Central memory CD4-positive, alpha-beta T cell (primary cell): ENCODE data around the gene NUTF2.

ENCODE experiments used
- DNase-seq: peaks from one replicate; pipeline ENCODE4 v3.0.0; 2022

NUTF2 gene

DNA sequence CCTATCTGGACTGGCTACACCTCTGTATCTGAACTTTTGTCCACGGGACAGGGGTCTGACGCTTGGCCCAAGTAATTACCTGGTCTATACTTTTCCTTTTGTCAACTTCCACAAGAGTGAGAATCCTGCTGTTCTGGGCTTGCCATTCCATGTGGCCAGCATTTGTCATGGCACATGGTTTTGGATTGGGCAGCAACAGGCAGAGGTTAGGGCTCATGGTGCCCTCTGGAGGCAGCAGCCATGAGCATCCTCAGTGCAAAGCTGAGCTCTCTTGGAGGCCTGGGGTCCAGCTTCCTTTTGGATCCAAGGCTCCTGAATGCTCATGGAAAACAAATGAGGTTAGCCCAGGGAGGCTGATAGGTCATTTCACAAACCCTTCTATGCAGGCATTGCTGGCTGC lies 18.6 kb downstream of the NUTF2 start:
- no peak for DNase-seq

DNA sequence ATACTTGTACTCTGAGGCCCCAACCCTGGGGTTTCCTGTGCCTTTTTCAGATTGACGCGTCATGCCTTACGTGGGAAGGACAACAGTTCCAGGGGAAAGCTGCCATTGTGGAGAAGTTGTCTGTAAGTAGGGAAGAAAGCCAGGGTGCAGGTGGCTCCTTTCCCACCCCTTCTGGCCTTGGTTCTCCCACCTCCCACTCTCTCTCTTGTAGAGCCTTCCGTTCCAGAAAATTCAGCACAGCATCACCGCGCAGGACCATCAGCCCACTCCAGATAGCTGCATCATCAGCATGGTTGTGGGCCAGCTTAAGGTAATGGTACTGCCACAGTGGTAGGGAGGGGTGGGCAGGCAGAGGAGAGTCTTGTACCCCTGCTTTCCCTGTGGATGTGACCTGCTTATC lies 21.6 kb downstream of the NUTF2 start:
- no peak for DNase-seq

DNA sequence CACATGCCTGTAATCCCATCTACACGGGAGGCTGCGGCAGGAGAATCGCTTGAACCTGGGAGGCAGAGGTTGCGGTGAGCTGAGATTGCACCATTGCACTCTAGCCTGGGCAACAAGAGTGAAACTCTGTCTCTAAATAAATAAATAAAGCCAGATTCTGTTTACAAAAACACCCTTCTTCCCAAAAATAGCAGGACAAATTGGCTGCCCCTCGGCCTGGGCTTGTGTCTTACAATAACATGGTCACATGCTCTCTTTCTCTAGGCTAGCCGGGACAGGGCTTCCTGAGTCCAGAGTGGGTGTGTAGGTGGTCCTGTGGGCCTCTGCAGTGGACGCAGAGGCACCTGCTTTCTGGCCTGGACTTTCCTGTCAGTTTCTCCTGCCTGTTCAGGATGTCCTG lies 22.9 kb downstream of the NUTF2 start:
- no peak for DNase-seq

DNA sequence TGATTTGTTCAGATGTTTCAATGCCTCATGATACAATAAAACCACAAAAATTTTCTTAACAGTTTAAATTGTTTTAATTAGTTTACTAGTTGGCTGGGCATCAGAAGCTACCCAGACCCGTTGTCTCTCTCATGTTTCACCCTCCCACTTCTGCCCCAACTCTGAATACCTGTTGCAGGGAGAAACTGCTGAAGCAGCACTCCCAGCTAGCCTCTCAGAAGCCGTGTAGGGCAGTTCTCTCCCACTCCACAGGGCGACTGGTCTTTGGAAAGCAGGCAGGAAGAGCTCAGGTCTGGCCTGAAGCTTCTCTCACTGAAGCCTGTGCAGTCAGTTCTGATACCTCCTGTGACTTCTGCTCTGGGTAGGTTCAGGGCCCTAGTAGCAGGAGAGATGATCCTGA lies 24.5 kb downstream of the NUTF2 start:
- no peak for DNase-seq

DNA sequence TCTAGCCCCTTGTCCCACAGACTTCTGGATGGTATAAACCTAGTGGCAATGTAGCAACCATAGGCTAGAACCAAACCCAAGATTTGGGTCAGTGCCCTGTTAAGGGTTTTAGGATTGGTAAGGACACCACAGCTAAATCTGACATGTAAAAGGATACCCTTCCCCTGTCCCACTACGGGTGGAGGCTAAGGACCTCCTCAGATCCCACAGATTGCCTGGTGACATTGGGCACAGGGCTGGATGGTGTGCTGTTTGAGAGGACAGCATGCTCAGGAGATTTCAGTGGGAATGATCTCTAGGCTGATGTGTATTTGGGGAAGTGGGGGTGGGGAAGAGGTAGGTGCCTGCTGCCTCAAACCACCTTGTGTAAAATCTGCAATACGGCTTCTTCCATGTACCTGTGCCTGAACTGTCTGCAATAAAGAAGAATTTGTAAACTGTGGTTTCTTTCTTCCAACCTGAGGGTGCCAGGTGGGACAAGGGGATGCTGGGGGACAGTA lies 25.4 kb downstream of the NUTF2 start:
- no peak for DNase-seq

DNA sequence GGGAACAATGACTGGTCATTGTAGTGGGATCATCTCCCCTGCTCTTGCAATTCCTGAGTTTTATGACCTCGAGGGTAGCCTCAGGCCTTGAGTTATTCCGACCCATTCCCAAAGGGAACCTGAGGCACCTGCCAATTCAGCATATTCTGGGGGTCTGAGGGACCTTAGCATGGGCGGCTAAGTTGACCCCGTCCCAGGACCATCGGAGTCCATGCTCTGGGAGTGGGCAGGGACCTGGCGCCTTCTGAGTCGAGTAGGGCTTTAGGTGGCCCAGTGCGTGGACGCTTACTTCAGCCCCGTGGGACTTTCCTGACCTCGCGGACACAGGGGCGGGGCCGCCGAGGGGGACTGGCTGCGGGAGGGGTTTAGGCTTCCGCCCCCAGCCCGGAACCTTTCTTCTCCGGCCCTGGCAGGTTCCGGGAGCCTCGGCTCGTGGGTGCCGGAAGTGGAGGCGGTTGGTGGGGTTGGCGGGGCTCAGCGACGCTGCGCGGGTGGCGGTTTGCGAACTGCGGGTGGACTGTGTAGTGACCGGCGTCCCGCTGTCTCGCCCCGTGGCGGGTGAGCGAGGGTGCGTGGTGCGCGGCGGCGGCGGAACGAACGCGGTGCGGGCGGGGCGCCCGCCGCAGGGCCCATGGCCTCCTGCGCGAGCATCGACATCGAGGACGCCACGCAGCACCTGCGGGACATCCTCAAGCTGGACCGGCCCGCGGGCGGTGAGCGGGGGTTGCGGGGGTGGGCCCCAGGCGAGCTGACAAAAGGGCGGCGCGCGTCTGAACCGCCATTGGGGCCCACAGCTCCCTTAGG lies 26.1 kb downstream of the NUTF2 start, which contains the start of gene EDC4:
TSS of gene EDC4 (plus strand) at position 422 of the 804 bp plus-strand sequence. CDS start at position 632, 210 bp downstream.
- DNase-seq = peak; percentile 81

DNA sequence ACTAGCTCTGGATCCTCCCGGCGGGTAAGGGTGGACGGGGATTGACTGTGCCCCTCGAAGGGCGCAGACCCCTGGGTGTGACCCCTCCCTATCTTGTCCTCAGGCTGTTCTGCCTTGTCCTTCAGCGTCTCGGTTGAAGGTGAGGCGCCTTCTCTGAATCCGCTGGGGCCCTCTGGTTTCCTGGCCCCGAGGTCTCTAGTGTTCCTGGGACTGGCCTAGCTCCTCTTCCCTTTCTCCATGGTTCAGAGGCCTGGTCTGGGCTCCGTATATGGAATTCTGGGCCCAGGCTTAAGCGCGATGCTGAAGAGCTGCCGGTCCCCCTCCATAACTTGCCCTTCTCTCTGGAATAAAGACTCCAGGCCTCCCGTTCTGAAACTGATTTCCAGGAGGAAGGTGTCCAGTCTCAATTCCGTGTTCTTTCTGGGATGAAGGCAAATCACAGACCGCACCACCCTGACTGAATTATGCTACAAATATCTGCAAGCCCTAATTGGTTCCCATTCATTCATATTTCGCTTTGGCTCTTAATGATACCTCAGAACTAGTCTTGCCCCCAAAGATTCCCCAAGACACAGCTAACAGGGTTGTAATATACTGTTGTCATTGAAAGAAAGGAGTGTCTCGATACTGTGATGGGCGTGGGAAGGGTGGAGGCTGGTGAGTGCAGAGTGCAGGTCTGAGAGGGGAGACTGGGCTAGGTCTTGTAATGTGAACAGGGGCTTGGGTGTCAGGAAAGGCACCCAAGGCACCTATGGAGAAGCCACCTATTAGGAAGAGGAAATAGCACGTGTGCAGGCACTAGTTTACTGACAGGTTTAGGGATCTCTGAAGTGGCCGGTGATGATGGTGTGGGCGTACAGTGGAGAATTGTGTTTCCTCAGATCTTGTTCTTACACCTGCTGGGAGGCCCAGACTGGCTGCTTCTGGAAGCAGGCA lies 27.0 kb downstream of the NUTF2 start:
- no peak for DNase-seq

DNA sequence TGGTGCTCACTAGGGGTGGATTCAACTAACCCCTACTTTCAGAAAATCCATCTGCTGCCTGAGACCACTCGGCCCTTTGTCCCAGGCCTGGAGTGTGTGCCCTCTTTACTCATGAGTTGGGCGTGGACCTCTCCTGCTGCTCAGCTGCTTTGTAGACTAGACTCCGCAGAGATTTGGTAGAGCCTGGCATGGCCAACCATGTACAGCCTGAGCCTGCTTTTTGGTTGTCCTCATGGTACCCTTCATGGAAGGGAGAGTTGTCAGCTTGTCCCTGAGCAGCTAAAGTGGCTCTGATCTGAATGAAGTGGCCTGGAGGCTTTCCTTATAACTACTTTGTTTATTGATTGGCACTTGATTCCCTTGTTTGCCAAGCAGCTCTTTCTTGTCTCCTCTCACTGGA lies 27.6 kb downstream of the NUTF2 start:
- no peak for DNase-seq

DNA sequence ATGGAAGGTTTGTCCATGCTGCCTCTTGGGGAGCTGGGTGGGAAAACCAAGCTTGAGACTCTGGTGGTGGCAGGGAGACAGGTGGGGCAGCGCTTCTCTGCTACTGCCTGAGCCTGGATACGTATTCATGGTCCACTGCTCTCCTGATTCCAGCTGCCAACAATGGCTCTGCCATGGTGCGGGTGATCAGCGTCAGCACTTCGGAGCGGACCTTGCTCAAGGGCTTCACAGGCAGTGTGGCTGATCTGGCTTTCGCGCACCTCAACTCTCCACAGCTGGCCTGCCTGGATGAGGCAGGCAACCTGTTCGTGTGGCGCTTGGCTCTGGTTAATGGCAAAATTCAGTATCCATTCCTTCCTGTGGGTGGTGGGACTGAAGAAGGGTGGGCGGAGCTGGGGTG lies 30.3 kb downstream of the NUTF2 start:
- DNase-seq = no peak

DNA sequence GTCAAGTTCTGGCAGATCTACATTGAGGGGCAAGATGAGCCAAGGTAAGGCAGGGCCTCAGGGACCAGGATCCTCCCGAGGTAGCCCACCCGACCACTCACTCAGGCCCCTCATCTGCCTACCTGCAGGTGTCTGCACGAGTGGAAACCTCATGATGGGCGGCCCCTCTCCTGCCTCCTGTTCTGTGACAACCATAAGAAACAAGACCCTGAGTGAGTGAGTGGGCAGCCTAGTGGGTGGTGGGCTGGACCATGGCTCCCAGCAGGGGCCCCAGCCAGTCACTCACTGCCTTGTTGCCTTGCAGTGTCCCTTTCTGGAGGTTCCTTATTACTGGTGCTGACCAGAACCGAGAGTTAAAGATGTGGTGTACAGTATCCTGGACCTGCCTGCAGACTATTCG lies 31.5 kb downstream of the NUTF2 start:
- no peak for DNase-seq

DNA sequence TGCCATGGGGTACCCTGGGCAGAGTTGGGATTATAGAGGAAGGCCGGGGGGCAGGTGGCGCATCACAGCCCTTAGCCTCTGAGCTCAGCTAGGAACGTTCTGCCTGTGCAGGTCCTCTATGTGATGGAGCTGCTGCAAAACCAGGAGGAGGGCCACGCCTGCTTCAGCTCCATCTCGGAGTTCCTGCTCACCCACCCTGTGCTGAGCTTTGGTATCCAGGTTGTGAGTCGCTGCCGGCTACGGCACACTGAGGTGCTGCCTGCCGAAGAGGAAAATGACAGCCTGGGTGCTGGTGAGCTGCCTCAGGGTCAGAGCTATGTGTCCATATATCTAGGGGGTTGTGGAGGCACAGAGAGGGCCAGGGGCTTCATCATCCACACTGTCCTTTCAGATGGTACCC lies 32.1 kb downstream of the NUTF2 start:
- DNase-seq = no peak

DNA sequence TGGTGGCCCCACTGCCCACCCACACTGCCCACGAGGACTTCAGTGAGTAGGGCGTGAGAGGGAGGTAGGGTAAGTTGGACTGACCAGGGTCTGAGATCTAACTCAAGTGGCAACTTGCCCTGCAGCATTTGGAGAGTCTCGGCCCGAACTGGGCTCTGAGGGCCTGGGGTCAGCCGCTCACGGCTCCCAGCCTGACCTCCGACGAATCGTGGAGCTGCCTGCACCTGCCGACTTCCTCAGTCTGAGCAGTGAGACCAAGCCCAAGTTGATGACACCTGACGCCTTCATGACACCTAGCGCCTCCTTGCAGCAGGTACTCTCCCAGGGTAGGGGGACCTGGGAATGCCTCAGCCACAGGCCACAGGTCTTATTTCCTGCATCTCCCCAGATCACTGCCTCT lies 32.7 kb downstream of the NUTF2 start:
- DNase-seq = no peak

DNA sequence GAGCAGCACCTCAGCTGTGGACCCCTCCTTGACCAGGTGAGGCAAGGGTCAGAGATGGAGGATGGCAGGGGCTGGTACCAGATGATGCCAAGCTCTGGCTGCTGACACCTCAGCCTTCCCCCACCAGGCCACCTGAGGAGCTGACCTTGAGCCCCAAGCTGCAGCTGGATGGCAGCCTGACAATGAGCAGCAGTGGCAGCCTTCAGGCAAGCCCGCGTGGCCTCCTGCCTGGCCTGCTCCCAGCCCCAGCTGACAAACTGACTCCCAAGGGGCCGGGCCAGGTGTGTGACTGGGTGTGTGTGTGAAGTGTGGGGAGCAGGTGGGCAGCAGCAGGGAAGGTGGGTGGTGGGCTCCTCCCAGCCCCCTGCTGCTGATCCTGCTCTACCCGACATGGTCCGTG lies 33.2 kb downstream of the NUTF2 start:
- no peak for DNase-seq

DNA sequence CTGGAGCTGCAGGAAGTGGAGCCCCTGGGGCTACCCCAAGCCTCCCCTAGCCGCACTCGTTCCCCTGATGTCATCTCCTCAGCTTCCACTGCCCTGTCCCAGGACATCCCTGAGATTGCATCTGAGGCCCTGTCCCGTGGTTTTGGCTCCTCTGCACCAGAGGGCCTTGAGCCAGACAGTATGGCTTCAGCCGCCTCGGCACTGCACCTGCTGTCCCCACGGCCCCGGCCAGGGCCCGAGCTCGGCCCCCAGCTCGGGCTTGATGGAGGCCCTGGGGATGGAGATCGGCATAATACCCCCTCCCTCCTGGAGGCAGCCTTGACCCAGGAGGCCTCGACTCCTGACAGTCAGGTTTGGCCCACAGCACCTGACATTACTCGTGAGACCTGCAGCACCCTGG lies 33.9 kb downstream of the NUTF2 start:
- DNase-seq = no peak

DNA sequence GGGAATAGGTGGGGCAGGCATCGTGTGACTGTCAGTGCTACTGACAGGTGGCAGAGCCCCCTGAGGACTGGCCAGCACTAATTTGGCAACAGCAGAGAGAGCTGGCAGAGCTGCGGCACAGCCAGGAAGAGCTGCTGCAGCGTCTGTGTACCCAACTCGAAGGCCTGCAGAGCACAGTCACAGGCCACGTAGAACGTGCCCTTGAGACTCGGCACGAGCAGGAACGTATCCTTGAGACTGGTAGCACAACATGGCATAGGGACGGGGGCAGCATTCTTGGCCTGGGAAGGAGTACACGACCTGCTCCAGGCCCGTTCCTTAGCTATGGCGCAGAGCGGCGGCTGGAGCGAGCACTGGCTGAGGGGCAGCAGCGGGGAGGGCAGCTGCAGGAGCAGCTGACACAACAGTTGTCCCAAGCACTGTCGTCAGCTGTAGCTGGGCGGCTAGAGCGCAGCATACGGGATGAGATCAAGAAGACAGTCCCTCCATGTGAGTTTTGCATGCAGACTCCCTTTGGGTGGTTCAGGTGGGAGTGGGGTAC lies 35.0 kb downstream of the NUTF2 start:
- no peak for DNase-seq

DNA sequence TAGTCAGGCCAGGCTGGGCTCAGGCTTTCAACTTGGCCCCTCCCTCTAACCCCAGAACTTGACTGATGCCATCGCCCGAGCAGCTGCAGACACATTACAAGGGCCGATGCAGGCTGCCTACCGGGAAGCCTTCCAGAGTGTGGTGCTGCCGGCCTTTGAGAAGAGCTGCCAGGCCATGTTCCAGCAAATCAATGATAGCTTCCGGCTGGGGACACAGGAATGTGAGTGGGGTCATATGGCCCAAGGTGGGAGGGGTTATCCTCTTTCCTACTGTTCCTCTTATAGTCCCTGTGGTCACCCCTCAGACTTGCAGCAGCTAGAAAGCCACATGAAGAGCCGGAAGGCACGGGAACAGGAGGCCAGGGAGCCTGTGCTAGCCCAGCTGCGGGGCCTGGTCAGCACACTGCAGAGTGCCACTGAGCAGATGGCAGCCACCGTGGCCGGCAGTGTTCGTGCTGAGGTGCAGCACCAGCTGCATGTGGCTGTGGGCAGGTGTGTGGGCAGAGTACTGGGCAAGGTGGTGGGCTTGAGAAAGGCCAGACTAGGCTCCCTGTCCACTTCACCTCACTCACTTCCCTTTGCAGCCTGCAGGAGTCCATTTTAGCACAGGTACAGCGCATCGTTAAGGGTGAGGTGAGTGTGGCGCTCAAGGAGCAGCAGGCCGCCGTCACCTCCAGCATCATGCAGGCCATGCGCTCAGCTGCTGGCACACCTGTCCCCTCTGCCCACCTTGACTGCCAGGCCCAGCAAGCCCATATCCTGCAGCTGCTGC lies 35.8 kb downstream of the NUTF2 start:
- DNase-seq = no peak

DNA sequence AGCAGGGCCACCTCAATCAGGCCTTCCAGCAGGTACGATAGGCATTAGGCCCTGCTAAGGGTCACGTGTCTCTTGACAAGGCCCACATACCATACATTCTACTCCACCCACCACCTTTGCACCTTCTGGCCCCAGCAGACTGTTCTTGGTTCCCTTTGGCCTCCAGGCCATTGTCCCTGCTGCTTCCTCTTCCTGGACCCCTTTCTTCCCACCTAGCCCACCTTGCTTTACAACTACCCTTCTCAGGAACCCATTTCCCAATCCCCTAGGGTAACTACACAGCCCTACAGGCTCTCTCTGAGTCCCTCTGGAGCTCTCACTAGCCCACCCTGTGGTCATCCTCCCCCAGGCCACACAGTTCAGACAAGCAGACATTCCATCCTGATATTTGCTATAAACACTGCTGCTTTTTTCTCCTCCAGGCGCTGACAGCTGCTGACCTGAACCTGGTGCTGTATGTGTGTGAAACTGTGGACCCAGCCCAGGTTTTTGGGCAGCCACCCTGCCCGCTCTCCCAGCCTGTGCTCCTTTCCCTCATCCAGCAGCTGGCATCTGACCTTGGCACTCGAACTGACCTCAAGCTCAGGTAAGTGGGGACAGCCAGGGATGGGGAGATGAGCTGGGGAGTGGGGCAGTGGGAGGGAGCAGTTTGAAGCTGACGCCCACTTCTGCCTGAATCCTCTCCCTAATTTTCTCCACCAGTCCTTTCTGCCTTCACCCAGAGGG lies 36.6 kb downstream of the NUTF2 start:
- DNase-seq = no peak

DNA sequence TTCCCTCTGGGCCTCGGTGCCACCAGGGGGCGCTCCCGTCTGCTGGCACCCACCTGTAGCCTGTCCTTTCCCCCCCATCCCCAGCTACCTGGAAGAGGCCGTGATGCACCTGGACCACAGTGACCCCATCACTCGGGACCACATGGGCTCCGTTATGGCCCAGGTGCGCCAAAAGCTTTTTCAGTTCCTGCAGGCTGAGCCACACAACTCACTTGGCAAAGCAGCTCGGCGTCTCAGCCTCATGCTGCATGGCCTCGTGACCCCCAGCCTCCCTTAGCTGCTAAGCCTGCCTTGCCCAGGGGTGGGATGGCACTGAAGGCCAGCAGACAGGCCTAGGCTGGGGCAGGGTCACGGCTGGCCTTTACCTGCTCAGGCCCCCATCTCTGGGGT lies 37.1 kb downstream of the NUTF2 start:
- DNase-seq = peak; percentile 63

DNA sequence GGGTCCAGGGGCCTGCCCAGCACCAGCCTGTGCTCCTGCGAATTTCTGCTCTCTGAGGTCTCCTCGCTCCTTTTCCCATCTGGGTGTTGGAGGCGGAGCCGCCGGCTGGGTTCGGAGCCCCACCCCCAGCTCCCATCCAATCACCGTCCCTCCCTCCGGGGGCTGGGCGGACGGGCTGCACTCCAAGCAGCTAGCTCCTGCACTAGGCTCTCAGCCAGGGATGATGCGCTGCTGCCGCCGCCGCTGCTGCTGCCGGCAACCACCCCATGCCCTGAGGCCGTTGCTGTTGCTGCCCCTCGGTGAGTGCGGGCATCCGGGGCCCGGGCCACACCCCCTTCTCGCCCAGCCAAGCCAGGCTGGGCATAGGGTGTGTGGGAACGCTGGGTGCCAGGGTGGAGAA lies 38.0 kb downstream of the NUTF2 start, which contains the start of gene NRN1L:
TSS of gene NRN1L (plus strand) at position 202 of the 400 bp plus-strand sequence. CDS start at position 221, 19 bp downstream.
- DNase-seq = no peak

DNA sequence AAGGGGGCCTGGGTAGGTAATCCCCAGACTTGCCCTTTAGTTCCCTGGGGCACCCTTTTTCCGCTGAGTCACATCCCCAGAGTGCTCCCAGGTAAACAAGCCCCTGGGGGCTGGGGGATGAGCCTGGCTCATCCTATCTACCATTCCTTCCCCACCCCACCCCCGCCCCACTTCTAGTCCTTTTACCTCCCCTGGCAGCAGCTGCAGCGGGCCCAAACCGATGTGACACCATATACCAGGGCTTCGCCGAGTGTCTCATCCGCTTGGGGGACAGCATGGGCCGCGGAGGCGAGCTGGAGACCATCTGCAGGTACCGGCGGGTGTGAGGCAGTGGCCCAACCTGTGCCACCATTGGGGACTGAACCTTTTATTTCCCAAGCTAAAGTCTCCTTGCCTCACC lies 38.8 kb downstream of the NUTF2 start:
- no peak for DNase-seq

DNA sequence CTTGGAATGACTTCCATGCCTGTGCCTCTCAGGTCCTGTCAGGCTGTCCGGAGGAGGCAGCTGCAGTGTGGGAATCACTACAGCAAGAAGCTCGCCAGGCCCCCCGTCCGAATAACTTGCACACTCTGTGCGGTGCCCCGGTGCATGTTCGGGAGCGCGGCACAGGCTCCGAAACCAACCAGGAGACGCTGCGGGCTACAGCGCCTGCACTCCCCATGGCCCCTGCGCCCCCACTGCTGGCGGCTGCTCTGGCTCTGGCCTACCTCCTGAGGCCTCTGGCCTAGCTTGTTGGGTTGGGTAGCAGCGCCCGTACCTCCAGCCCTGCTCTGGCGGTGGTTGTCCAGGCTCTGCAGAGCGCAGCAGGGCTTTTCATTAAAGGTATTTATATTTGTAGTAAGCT lies 39.2 kb downstream of the NUTF2 start:
- no peak for DNase-seq

DNA sequence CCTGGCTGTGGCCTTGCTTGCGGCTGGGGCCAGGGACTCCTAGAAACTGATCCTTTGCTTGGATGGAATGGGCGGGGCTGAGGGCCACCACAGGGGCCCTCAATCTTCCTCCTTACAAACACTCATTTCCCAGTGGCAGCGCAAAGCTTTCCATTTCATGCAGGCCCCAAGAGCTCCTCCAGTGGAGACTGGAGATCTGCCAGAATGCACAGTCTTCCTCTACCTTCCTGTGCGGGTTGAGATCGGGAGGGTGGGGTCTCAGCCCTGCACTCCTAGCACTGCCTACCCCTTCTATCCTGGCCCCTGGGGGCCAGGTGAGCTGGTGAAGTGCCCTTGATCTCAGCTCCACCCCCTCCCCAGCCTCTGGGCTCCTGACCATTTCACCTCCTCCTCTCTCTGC lies 39.7 kb downstream of the NUTF2 start:
- no peak for DNase-seq
